ENCODE measurements around the gene CACNA2D3.

CACNA2D3 gene

DNA sequence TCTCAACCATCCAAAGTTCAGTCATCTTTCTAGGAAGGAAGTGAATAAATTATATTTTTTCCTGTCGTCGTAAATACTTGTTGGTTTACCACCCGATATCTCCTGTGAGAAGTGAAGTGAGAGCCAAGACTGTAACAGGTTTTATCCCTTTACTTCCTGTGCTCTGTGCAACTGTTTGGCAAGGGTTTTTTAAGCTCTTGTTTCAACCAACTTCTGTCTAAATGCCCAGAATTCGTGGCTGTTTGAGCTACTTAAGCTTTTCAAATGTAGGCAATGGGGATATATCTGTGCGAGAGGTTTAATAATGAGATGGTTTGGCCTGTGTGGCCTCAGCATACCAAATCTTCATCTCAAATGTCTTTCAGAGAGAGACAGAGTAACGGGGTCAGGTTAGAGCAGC, 670.8 kb downstream of the CACNA2D3 start:
- no peak overlapping the region for H2AFZ ChIP-seq (ENCODE audit: low read depth, low read length, severe bottlenecking)

DNA sequence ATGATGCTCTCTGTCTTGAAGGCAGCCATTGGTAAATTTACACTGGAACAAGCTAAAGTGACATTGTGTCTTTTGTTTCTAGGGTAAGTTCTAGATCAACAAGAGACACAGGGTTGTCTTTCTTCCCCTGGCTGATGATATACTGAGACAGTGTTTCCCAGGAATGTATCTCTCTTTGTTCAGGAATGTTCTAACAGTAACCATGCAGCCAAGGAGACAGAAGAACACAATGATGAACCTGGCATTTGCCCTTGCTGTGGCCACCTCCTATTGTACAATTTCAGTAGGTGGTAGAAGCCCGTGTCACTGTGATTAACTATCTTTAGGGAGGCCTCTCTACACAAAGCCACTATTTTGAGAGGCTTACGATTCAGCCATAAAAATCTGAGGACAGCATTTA, 674.8 kb downstream of the CACNA2D3 start:
- H3K4me2 ChIP-seq (ENCODE audit: low read depth, low read length, poor library complexity, severe bottlenecking) = no peak overlapping the region
- H3K36me3 ChIP-seq (ENCODE audit: low read length) = no peaks in the 10 kb centered on the region
- TF ChIP-seq EZH2phosphoT487 (conservative IDR thresholded peaks at IDR 0.05; ENCODE audit: low read length) = no peak
- TF ChIP-seq, protein P1, sequence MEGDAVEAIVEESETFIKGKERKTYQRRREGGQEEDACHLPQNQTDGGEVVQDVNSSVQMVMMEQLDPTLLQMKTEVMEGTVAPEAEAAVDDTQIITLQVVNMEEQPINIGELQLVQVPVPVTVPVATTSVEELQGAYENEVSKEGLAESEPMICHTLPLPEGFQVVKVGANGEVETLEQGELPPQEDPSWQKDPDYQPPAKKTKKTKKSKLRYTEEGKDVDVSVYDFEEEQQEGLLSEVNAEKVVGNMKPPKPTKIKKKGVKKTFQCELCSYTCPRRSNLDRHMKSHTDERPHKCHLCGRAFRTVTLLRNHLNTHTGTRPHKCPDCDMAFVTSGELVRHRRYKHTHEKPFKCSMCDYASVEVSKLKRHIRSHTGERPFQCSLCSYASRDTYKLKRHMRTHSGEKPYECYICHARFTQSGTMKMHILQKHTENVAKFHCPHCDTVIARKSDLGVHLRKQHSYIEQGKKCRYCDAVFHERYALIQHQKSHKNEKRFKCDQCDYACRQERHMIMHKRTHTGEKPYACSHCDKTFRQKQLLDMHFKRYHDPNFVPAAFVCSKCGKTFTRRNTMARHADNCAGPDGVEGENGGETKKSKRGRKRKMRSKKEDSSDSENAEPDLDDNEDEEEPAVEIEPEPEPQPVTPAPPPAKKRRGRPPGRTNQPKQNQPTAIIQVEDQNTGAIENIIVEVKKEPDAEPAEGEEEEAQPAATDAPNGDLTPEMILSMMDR (IDR thresholded peaks at IDR 0.05; ENCODE audit: insufficient read depth, low read length, poor library complexity, severe bottlenecking) = no peak
- no peaks in the 10 kb centered on the region for H3K79me2 ChIP-seq (ENCODE audit: insufficient read depth, low read length)
- H3K4me3 ChIP-seq (ENCODE audit: insufficient read depth, low read length, poor library complexity, severe bottlenecking) = no peak overlapping the region
- no peaks in the 10 kb centered on the region for H3K27me3 ChIP-seq (ENCODE audit: low read length)
- no peak overlapping the region for H3K27ac ChIP-seq (ENCODE audit: low read depth, low read length)
- H3F3A ChIP-seq (ENCODE audit: insufficient read depth) = no peaks in the 10 kb centered on the region
- H3K9ac ChIP-seq (ENCODE audit: low read length) = no peak overlapping the region
- H2AFZ ChIP-seq (ENCODE audit: low read depth, low read length, severe bottlenecking) = no peak overlapping the region
- H4K20me1 ChIP-seq (ENCODE audit: low read depth, low read length) = no peaks in the 10 kb centered on the region
- H3K9me3 ChIP-seq (ENCODE audit: insufficient read depth, low read length) = no peaks in the 10 kb centered on the region
- no peaks in the 10 kb centered on the region for H3K9me2 ChIP-seq (replicated peaks; ENCODE audit: insufficient read depth, low read length)

More for the DNA sequence above, 670.8 kb downstream of the CACNA2D3 start:
- Histone ChIP-seq H3K36me3 (ENCODE audit: low read length) (no peaks in the 10 kb centered on the region), H3F3A (ENCODE audit: insufficient read depth) (no peaks in the 10 kb centered on the region), H3K9me3 (ENCODE audit: insufficient read depth, low read length) (no peaks in the 10 kb centered on the region), H3K9ac (ENCODE audit: low read length) (no peak overlapping the region), H3K4me3 (ENCODE audit: insufficient read depth, low read length, poor library complexity, severe bottlenecking) (no peak overlapping the region), H4K20me1 (ENCODE audit: low read depth, low read length) (no peaks in the 10 kb centered on the region), H3K27ac (ENCODE audit: low read depth, low read length) (no peak overlapping the region), H3K27me3 (ENCODE audit: low read length) (no peaks in the 10 kb centered on the region), H3K79me2 (ENCODE audit: insufficient read depth, low read length) (no peaks in the 10 kb centered on the region), H3K9me2 (replicated peaks; ENCODE audit: insufficient read depth, low read length) (no peaks in the 10 kb centered on the region), H3K4me2 (ENCODE audit: low read depth, low read length, poor library complexity, severe bottlenecking) (no peak overlapping the region)
- TF ChIP-seq EZH2phosphoT487 (conservative IDR thresholded peaks at IDR 0.05; ENCODE audit: low read length) = no peak
- TF ChIP-seq, protein P1 (IDR thresholded peaks at IDR 0.05; ENCODE audit: insufficient read depth, low read length, poor library complexity, severe bottlenecking) = no peak

DNA sequence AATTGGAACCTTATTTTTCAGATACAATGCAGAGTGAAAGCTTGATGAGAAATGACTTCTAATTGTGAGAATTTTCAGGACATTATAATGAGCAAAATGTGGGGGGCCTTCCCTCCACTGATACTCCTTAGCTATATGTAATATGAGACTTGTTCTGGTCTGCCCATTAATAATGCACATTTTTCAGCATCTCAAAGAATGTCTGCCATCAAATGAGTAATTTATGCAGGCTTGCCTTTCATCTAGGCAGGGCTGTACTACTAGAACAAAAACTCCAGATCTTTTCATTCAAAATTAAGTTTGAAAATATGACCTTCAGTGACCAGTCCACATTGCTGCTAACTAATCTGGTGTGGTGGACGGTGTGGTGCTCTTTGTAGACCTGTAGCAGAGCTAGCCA, 678.1 kb downstream of the CACNA2D3 start:
- no peak overlapping the region for H3K9ac ChIP-seq (ENCODE audit: low read length)
- no peak overlapping the region for H3K27ac ChIP-seq (ENCODE audit: low read depth, low read length)
- no peaks in the 10 kb centered on the region for H3F3A ChIP-seq (ENCODE audit: insufficient read depth)
- no peaks in the 10 kb centered on the region for H3K9me2 ChIP-seq (replicated peaks; ENCODE audit: insufficient read depth, low read length)
- no peak overlapping the region for H3K4me3 ChIP-seq (ENCODE audit: insufficient read depth, low read length, poor library complexity, severe bottlenecking)
- no peaks in the 10 kb centered on the region for H3K9me3 ChIP-seq (ENCODE audit: insufficient read depth, low read length)
- no peaks in the 10 kb centered on the region for H3K36me3 ChIP-seq (ENCODE audit: low read length)
- H3K79me2 ChIP-seq (ENCODE audit: insufficient read depth, low read length) = no peaks in the 10 kb centered on the region
- no peak for TF ChIP-seq EZH2phosphoT487 (conservative IDR thresholded peaks at IDR 0.05; ENCODE audit: low read length)
- TF ChIP-seq, protein P1 (IDR thresholded peaks at IDR 0.05; ENCODE audit: insufficient read depth, low read length, poor library complexity, severe bottlenecking) = no peak
- H3K4me2 ChIP-seq (ENCODE audit: low read depth, low read length, poor library complexity, severe bottlenecking) = no peak overlapping the region
- no peaks in the 10 kb centered on the region for H4K20me1 ChIP-seq (ENCODE audit: low read depth, low read length)
- H2AFZ ChIP-seq (ENCODE audit: low read depth, low read length, severe bottlenecking) = no peak overlapping the region
- H3K27me3 ChIP-seq (ENCODE audit: low read length) = no peaks in the 10 kb centered on the region

All from SU-DHL-6 (cell line).